ENCODE data around the gene CPEB4.

- TF ChIP-seq CTCF (IDR thresholded peaks at IDR 0.05) (no peak), POLR2A (IDR thresholded peaks at IDR 0.05) (no peak)
Measured at GRCh38 chr5:173845321-173845720, 42.8 kb upstream of the CPEB4 start.
